Loucy (cell line): ENCODE data around the gene ARHGEF17.

Experiments used
- H2AFZ ChIP-seq: fragments of 200-600 bp; sonication (generic); 2 replicates; pipeline ENCODE4 v1.6.0; 2016; ENCODE audit warnings: antibody characterized with exemption, mild to moderate bottlenecking, low read length, moderate library complexity
- H3F3A ChIP-seq: fragments of 200-600 bp; 2 replicates; pipeline ENCODE4 v1.6.0; 2016; ENCODE audit warnings: antibody characterized with exemption, low read depth, mild to moderate bottlenecking
- H3K27me3 ChIP-seq: fragments of 200-600 bp; sonication (generic); 2 replicates; pipeline ENCODE4 v1.6.1; 2014; ENCODE audit warnings: low read length, mild to moderate bottlenecking; ENCODE audit not compliant: insufficient read depth, poor library complexity, severe bottlenecking
- H3K36me3 ChIP-seq: fragments of 200-600 bp; sonication (generic); 2 replicates; pipeline ENCODE4 v1.6.1; 2016; ENCODE audit warnings: low read length; ENCODE audit not compliant: insufficient read depth
- H3K4me1 ChIP-seq: fragments of 200-600 bp; sonication (generic); 2 replicates; pipeline ENCODE4 v1.5.1; 2014; ENCODE audit warnings: low read length, mild to moderate bottlenecking; ENCODE audit not compliant: insufficient read depth, poor library complexity, severe bottlenecking
- H3K4me2 ChIP-seq: fragments of 200-600 bp; sonication (generic); 2 replicates; pipeline ENCODE4 v1.6.0; 2014; ENCODE audit warnings: antibody characterized with exemption, low read length, low read depth, mild to moderate bottlenecking; ENCODE audit not compliant: poor library complexity, severe bottlenecking
- H3K4me3 ChIP-seq: fragments of 200-600 bp; sonication (generic); 2 replicates; pipeline ENCODE4 v1.5.1; 2014; ENCODE audit warnings: low read length, mild to moderate bottlenecking, mixed read lengths; ENCODE audit not compliant: poor library complexity, severe bottlenecking
- H3K79me2 ChIP-seq: fragments of 200-600 bp; sonication (generic); 2 replicates; pipeline ENCODE4 v1.6.1; 2014; ENCODE audit warnings: low read length; ENCODE audit not compliant: insufficient read depth
- H3K9ac ChIP-seq: fragments of 200-600 bp; sonication (generic); 2 replicates; pipeline ENCODE4 v1.6.0; 2014; ENCODE audit warnings: mild to moderate bottlenecking, low read depth, low read length, moderate library complexity; ENCODE audit not compliant: poor library complexity, severe bottlenecking
- H3K9me2 ChIP-seq: fragments of 200-600 bp; sonication (generic); replicated peaks from 2 replicates; pipeline ENCODE4 v1.6.1; 2016; ENCODE audit warnings: low read depth, low read length, mixed read lengths
- H3K9me3 ChIP-seq: fragments of 200-600 bp; sonication (generic); 2 replicates; pipeline ENCODE4 v1.6.1; 2014; ENCODE audit warnings: mild to moderate bottlenecking, antibody characterized with exemption, low read length, low read depth; ENCODE audit not compliant: insufficient read depth
- H4K20me1 ChIP-seq: fragments of 200-600 bp; sonication (generic); 2 replicates; pipeline ENCODE4 v1.6.0; 2014; ENCODE audit warnings: antibody characterized with exemption, low read length, mild to moderate bottlenecking; ENCODE audit not compliant: insufficient read depth, poor library complexity, severe bottlenecking
- EZH2phosphoT487 ChIP-seq: fragments of 200-600 bp; IDR thresholded peaks from 2 replicates; pipeline ENCODE4 v1.6.1; 2018; ENCODE audit warnings: antibody characterized with exemption, mild to moderate bottlenecking, moderate library complexity, borderline replicate concordance
- TF ChIP-seq, protein P1 (sequence below): fragments of 200-600 bp; sonication (generic); conservative IDR thresholded peaks from 2 replicates; pipeline ENCODE4 v1.5.1; 2014; ENCODE audit warnings: mild to moderate bottlenecking, antibody characterized with exemption, low read length

The ARHGEF17 gene

GRCh38 chr11:73356979-73357860, 49.1 kb downstream of the ARHGEF17 start:
- H3K4me2 ChIP-seq, result no peak overlapping the region
- H3K9me2 ChIP-seq, result no peaks in the 10 kb centered on the region
- H3K36me3 ChIP-seq, result no peaks in the 10 kb centered on the region
- H3F3A ChIP-seq, result no peaks in the 10 kb centered on the region
- H3K27me3 ChIP-seq, result no peaks in the 10 kb centered on the region
- H3K4me1 ChIP-seq, result peaks cover 15% of the 10 kb centered on the region
- H3K9ac ChIP-seq, result no peak overlapping the region
- TF ChIP-seq, protein P1, sequence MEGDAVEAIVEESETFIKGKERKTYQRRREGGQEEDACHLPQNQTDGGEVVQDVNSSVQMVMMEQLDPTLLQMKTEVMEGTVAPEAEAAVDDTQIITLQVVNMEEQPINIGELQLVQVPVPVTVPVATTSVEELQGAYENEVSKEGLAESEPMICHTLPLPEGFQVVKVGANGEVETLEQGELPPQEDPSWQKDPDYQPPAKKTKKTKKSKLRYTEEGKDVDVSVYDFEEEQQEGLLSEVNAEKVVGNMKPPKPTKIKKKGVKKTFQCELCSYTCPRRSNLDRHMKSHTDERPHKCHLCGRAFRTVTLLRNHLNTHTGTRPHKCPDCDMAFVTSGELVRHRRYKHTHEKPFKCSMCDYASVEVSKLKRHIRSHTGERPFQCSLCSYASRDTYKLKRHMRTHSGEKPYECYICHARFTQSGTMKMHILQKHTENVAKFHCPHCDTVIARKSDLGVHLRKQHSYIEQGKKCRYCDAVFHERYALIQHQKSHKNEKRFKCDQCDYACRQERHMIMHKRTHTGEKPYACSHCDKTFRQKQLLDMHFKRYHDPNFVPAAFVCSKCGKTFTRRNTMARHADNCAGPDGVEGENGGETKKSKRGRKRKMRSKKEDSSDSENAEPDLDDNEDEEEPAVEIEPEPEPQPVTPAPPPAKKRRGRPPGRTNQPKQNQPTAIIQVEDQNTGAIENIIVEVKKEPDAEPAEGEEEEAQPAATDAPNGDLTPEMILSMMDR, result no peak
- TF ChIP-seq EZH2phosphoT487, result no peak
- H3K9me3 ChIP-seq, result no peaks in the 10 kb centered on the region
- no peaks in the 10 kb centered on the region for H4K20me1 ChIP-seq
- no peak overlapping the region for H3K4me3 ChIP-seq
- H2AFZ ChIP-seq, result no peak overlapping the region
- H3K79me2 ChIP-seq, result no peaks in the 10 kb centered on the region

DNA sequence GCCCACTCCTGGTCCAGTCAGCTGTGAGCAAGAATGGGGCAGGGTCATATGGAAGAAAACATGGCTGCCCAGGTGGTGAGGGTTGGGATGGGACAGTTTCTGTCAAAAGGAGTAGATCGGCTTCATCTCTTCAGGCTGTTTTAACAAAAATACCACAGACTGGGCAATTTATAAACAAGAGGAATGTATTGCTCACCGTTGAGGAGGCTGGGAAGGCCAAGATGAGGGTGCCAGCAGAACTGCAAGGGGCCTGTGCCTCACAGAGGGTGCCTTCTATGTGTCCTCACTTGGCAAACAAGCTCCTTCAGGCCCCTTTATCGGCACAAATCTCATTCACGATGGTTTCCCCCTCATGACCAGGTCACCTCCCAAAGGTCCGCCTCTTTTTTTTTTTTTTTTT, 50.0 kb downstream of the ARHGEF17 start:
- Histone ChIP-seq H3F3A (no peaks in the 10 kb centered on the region), H2AFZ (no peak overlapping the region), H3K4me2 (no peak overlapping the region), H4K20me1 (no peaks in the 10 kb centered on the region), H3K36me3 (no peaks in the 10 kb centered on the region), H3K4me1 (peaks cover 11% of the 10 kb centered on the region), H3K9ac (no peak overlapping the region), H3K79me2 (no peaks in the 10 kb centered on the region), H3K27me3 (no peaks in the 10 kb centered on the region), H3K9me3 (no peaks in the 10 kb centered on the region), H3K4me3 (no peak overlapping the region), H3K9me2 (no peaks in the 10 kb centered on the region)
- TF ChIP-seq, protein P1, result no peak
- TF ChIP-seq EZH2phosphoT487, result no peak

DNA sequence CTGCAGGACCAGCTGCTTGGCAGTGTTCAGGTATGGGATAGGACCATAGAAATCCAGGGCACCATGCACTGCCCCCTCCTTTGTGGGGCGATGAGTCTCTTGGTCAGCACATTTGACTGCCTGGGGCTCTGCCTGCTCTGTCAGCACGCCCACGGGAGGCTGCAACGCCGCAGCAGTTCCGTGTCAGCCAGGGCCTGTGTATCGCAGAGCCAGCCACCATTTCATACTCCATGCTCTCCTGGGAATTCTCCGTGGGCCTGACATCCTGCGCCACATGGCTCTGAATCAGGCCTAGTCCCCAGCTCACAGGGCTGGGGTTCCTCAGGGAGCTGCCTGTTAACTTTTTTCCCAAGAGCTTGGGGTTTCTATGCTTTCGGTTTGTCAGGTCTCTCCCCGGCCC, 51.3 kb downstream of the ARHGEF17 start:
- Histone ChIP-seq H4K20me1 (no peaks in the 10 kb centered on the region), H2AFZ (no peak overlapping the region), H3K4me1 (no peaks in the 10 kb centered on the region), H3F3A (no peaks in the 10 kb centered on the region), H3K27me3 (no peaks in the 10 kb centered on the region), H3K9me3 (no peaks in the 10 kb centered on the region), H3K36me3 (no peaks in the 10 kb centered on the region), H3K9ac (no peak overlapping the region), H3K4me2 (no peak overlapping the region), H3K79me2 (no peaks in the 10 kb centered on the region), H3K9me2 (no peaks in the 10 kb centered on the region), H3K4me3 (no peak overlapping the region)
- no peak for TF ChIP-seq EZH2phosphoT487
- TF ChIP-seq, protein P1, result no peak
